HepG2 (cell line): ENCODE data around the gene WIZ. TPM values are rescaled to one million over a fixed set of nuclear protein-coding genes. Genes with fewer than 3 reads are reported as not detected.
A peak's percentile ranks its signal among the peaks of the same experiment; 100 is the strongest.

ENCODE experiments used
- AHR ChIP-seq: IDR thresholded peaks from 2 replicates; pipeline ENCODE4 v1.6.1; 2018; ENCODE audit warnings: missing genetic modification reagents, missing compliant biosample characterization
- ELF3 ChIP-seq: IDR thresholded peaks from 2 replicates; pipeline ENCODE4 v1.6.1; 2016; ENCODE audit warnings: missing genetic modification reagents, missing compliant biosample characterization
- ETV6 ChIP-seq: sonication (generic); formaldehyde crosslinking; conservative IDR thresholded peaks from 2 replicates; pipeline ENCODE4 v1.4.0; 2020; ENCODE audit warnings: missing genetic modification reagents
- HBP1 ChIP-seq: IDR thresholded peaks from 2 replicates; pipeline ENCODE4 v1.6.1; 2016; ENCODE audit warnings: low read depth, control low read depth
- HNRNPK ChIP-seq: fragments of 200-400 bp; formaldehyde crosslinking; IDR thresholded peaks from 2 replicates; pipeline ENCODE4 v1.6.1; 2018; ENCODE audit warnings: low read length, low read depth, moderate library complexity, mild to moderate bottlenecking; ENCODE audit not compliant: poor library complexity, severe bottlenecking
- MTA3 ChIP-seq: sonication (generic); formaldehyde crosslinking; IDR thresholded peaks from 2 replicates; pipeline ENCODE4 v1.4.0; 2020; ENCODE audit warnings: missing genetic modification reagents
- NFKB2 ChIP-seq: sonication (generic); formaldehyde crosslinking; IDR thresholded peaks from 2 replicates; pipeline ENCODE4 v1.4.0; 2020; ENCODE audit warnings: missing genetic modification reagents, borderline replicate concordance
- PAF1 ChIP-seq: IDR thresholded peaks from 2 replicates; pipeline ENCODE4 v1.6.1; 2016; ENCODE audit warnings: missing genetic modification reagents, missing compliant biosample characterization
- RFX1 ChIP-seq: fragments of 450-650 bp; IDR thresholded peaks from 2 replicates; pipeline ENCODE4 v1.6.1; 2017
- SMAD9 ChIP-seq: sonication (generic); formaldehyde crosslinking; IDR thresholded peaks from 2 replicates; pipeline ENCODE4 v1.5.1; 2020; ENCODE audit warnings: mild to moderate bottlenecking, missing genetic modification reagents
- THRA ChIP-seq: sonication (generic); formaldehyde crosslinking; IDR thresholded peaks from 2 replicates; pipeline ENCODE4 v1.4.0; 2020; ENCODE audit warnings: missing genetic modification reagents, borderline replicate concordance
- TIGD3 ChIP-seq: sonication (generic); formaldehyde crosslinking; IDR thresholded peaks from 2 replicates; pipeline ENCODE4 v1.5.1; 2020; ENCODE audit warnings: mild to moderate bottlenecking, missing genetic modification reagents, borderline replicate concordance
- WIZ ChIP-seq: sonication (generic); formaldehyde crosslinking; IDR thresholded peaks from 2 replicates; pipeline ENCODE4 v1.5.1; 2020; ENCODE audit warnings: mild to moderate bottlenecking, missing genetic modification reagents
- ZMYM4 ChIP-seq: sonication (generic); formaldehyde crosslinking; IDR thresholded peaks from 2 replicates; pipeline ENCODE4 v1.8.1; 2023; ENCODE audit warnings: mild to moderate bottlenecking, missing genetic modification reagents
- ZNF256 ChIP-seq: sonication (generic); formaldehyde crosslinking; conservative IDR thresholded peaks from 2 replicates; pipeline ENCODE4 v1.4.0; 2020; ENCODE audit warnings: missing genetic modification reagents
- ZNF616 ChIP-seq: sonication (generic); formaldehyde crosslinking; IDR thresholded peaks from 2 replicates; pipeline ENCODE4 v1.5.0; 2020; ENCODE audit warnings: low read depth, mild to moderate bottlenecking, missing genetic modification reagents
- ZNF891 ChIP-seq: sonication (generic); formaldehyde crosslinking; IDR thresholded peaks from 2 replicates; pipeline ENCODE4 v1.5.0; 2020; ENCODE audit warnings: mild to moderate bottlenecking, missing genetic modification reagents
- polyA plus RNA-seq, 8 experiments: library from polyadenylated mRNA; depleted of rRNA in 3 of 8; stranded (reverse) in 7 of 8; unstranded in 1 of 8; fragments of >200 nt; fragmentation: Illumina TruSeq in 4 of 8; extraction: Trizol in 4 of 8; gene quantifications; 2 replicates each; pipeline versions ENCODE4 v1.2.1 to v1.2.3, GENCODE V29; 2011 to 2016; ENCODE audit warnings: low read depth in 4 of 8, missing spikeins in 1 of 8, mixed read lengths in 1 of 8; ENCODE audit not compliant: insufficient read depth in 1 of 8
- total RNA-seq, 5 experiments: library from RNA; depleted of rRNA; stranded (reverse); fragments of >200 nt; fragmentation: Illumina TruSeq; extraction: Trizol; gene quantifications; 2 replicates each; pipeline ENCODE4 v1.2.3, GENCODE V29; 2016; ENCODE audit warnings: low read depth in 1 of 5
- TF ChIP-seq, protein P1 (sequence below): sonication (generic); formaldehyde crosslinking; IDR thresholded peaks from 2 replicates; pipeline ENCODE4 v1.4.0; 2020; ENCODE audit warnings: missing genetic modification reagents

Gene WIZ
- total and polyA plus RNA-seq, 2 of the 13 experiments (the other 11 are each of a cell fraction or from before 2014, with no cell fraction given), result 4.7 to 4.8 TPM

- TF ChIP-seq HBP1 (CRISPR knock-in tag), result 0 out of 2 replicates have a peak, but pooled peaks have one; percentile 25
- TF ChIP-seq ZNF616 (CRISPR knock-in tag), result no peak; the same call in 1 of the 2 replicates
- TF ChIP-seq, protein P1, sequence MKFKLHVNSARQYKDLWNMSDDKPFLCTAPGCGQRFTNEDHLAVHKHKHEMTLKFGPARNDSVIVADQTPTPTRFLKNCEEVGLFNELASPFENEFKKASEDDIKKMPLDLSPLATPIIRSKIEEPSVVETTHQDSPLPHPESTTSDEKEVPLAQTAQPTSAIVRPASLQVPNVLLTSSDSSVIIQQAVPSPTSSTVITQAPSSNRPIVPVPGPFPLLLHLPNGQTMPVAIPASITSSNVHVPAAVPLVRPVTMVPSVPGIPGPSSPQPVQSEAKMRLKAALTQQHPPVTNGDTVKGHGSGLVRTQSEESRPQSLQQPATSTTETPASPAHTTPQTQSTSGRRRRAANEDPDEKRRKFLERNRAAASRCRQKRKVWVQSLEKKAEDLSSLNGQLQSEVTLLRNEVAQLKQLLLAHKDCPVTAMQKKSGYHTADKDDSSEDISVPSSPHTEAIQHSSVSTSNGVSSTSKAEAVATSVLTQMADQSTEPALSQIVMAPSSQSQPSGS, result peak; percentile 75
- no peak for TF ChIP-seq ZNF256 (CRISPR knock-in tag)
- 0 out of 2 replicates have a peak, but pooled peaks have one; percentile 35 for TF ChIP-seq ZNF891 (CRISPR knock-in tag)
- TF ChIP-seq PAF1 (CRISPR knock-in tag), result peak; percentile 87
- TF ChIP-seq HNRNPK, result peak; percentile 54
- TF ChIP-seq SMAD9 (CRISPR knock-in tag), result 0 out of 2 replicates have a peak, but pooled peaks have one; percentile 14
- TF ChIP-seq THRA (CRISPR knock-in tag), result 0 out of 2 replicates have a peak, but pooled peaks have one; percentile 23
- 0 out of 2 replicates have a peak, but pooled peaks have one; percentile 32 for TF ChIP-seq WIZ (CRISPR knock-in tag)
- 0 out of 2 replicates have a peak, but pooled peaks have one; percentile 1 for TF ChIP-seq TIGD3
- no peak for TF ChIP-seq RFX1
- TF ChIP-seq ETV6 (CRISPR knock-in tag), result no peak; the same call in 1 of the 2 replicates
- TF ChIP-seq ELF3 (CRISPR knock-in tag), result peak; percentile 53; the same call in 1 of the 2 replicates
- no peak for TF ChIP-seq MTA3 (CRISPR knock-in tag)
- TF ChIP-seq ZMYM4, result peak; percentile 31; the same call in 1 of the 2 replicates
- TF ChIP-seq AHR (CRISPR knock-in tag), result peak; percentile 87; the same call in 1 of the 2 replicates
- TF ChIP-seq NFKB2 (CRISPR knock-in tag), result peak; percentile 39; the same call in 1 of the 2 replicates
Observed at GRCh38 chr19:15379083-15379998, 70.4 kb downstream of the WIZ start, which contains the start of gene AKAP8 (continued).
